ENCODE data around the gene CYSTM1. TPM values are rescaled to one million over a fixed set of nuclear protein-coding genes. Genes with fewer than 3 reads are reported as not detected.

The CYSTM1 gene
- total and polyA plus RNA-seq, 7 donors, result 23.8 to 597 (median 51.7) TPM

- no peak overlapping the region for H3K4me3 ChIP-seq
- H3K27me3 ChIP-seq, result no peaks in the 10 kb centered on the region
- 49 to 65% methylated on average over 2 of the region's 2 CpGs for WGBS, 2 donors
- no peaks in the 10 kb centered on the region for H3K36me3 ChIP-seq
- H3K27ac ChIP-seq, result no peak overlapping the region
- intact Hi-C loops (cut with DNase I), result no loop called here
- TF ChIP-seq POLR2A (IDR thresholded peaks at IDR 0.05), result no peak
- TF ChIP-seq EP300 (IDR thresholded peaks at IDR 0.05), result no peak
- no peak for TF ChIP-seq CTCF (IDR thresholded peaks at IDR 0.05)
- no peak for TF ChIP-seq POLR2AphosphoS5 (IDR thresholded peaks at IDR 0.05)
- peaks cover 0 to 8% (median 3%) of the 10 kb centered on the region in 4 donors for H3K4me1 ChIP-seq
- DNase-seq, result no peak
- no peaks in the 10 kb centered on the region for H3K9me3 ChIP-seq
Observed at GRCh38 chr5:140205216-140205615, 30.2 kb downstream of the CYSTM1 start.

GRCh38 chr5:140205952-140206351 lies 31.0 kb downstream of the CYSTM1 start:
- peaks cover 0 to 8% (median 3%) of the 10 kb centered on the region in 4 donors for H3K4me1 ChIP-seq
- no peak for DNase-seq
- H3K27ac ChIP-seq, result no peak overlapping the region
- no peaks in the 10 kb centered on the region for H3K9me3 ChIP-seq
- no peak overlapping the region for H3K4me3 ChIP-seq
- no peaks in the 10 kb centered on the region for H3K27me3 ChIP-seq
- intact Hi-C loops (cut with DNase I), result no loop called here
- no peaks in the 10 kb centered on the region for H3K36me3 ChIP-seq
- TF ChIP-seq POLR2AphosphoS5 (IDR thresholded peaks at IDR 0.05) (no peak), EP300 (IDR thresholded peaks at IDR 0.05) (no peak), POLR2A (IDR thresholded peaks at IDR 0.05) (no peak), CTCF (IDR thresholded peaks at IDR 0.05) (no peak)
- WGBS, 2 donors, result 90 to 94% methylated on average over 4 of the region's 4 CpGs

- TF ChIP-seq CTCF (IDR thresholded peaks at IDR 0.05) (no peak), POLR2A (IDR thresholded peaks at IDR 0.05) (no peak), EP300 (IDR thresholded peaks at IDR 0.05) (no peak), POLR2AphosphoS5 (IDR thresholded peaks at IDR 0.05) (no peak)
- no peaks in the 10 kb centered on the region for H3K27me3 ChIP-seq
- 48 to 61% methylated on average over 2 of the region's 2 CpGs for WGBS, 2 donors
- intact Hi-C loops (cut with DNase I), result no loop called here
- DNase-seq, result no peak
- H3K4me3 ChIP-seq, result no peak overlapping the region
- no peak overlapping the region for H3K27ac ChIP-seq
- H3K36me3 ChIP-seq, result no peaks in the 10 kb centered on the region
- H3K9me3 ChIP-seq, result no peaks in the 10 kb centered on the region
- H3K4me1 ChIP-seq, result peaks cover 0 to 3% (median under 1%) of the 10 kb centered on the region in 4 donors
Observed at GRCh38 chr5:140207250-140207964, 32.4 kb downstream of the CYSTM1 start.

GRCh38 chr5:140208065-140208464 lies 33.1 kb downstream of the CYSTM1 start:
- Histone ChIP-seq H3K27me3 (no peaks in the 10 kb centered on the region), H3K9me3 (no peaks in the 10 kb centered on the region), H3K4me1 (no peaks in the 10 kb centered on the region), H3K4me3 (no peak overlapping the region), H3K27ac (no peak overlapping the region), H3K36me3 (no peaks in the 10 kb centered on the region)
- TF ChIP-seq POLR2A (IDR thresholded peaks at IDR 0.05) (no peak), CTCF (IDR thresholded peaks at IDR 0.05) (no peak), POLR2AphosphoS5 (IDR thresholded peaks at IDR 0.05) (no peak), EP300 (IDR thresholded peaks at IDR 0.05) (no peak)
- no peak for DNase-seq
- intact Hi-C loops (cut with DNase I), result no loop called here

Data from sigmoid colon (tissue), 7 donors.